Stimulated activated CD4-positive, alpha-beta T cell treated with anti-CD3 and anti-CD28 coated beads, Interleukin-2, amount 100 ng/mL, for 48 hours (primary cell): ENCODE data around the gene CENPX.
A peak's percentile ranks its signal among the peaks of the same experiment; 100 is the strongest.

Experiments used
- DNase-seq, 2 donors: peaks; one replicate each; pipeline ENCODE4 v3.0.0-alpha.2; 2020

CENPX gene

DNA sequence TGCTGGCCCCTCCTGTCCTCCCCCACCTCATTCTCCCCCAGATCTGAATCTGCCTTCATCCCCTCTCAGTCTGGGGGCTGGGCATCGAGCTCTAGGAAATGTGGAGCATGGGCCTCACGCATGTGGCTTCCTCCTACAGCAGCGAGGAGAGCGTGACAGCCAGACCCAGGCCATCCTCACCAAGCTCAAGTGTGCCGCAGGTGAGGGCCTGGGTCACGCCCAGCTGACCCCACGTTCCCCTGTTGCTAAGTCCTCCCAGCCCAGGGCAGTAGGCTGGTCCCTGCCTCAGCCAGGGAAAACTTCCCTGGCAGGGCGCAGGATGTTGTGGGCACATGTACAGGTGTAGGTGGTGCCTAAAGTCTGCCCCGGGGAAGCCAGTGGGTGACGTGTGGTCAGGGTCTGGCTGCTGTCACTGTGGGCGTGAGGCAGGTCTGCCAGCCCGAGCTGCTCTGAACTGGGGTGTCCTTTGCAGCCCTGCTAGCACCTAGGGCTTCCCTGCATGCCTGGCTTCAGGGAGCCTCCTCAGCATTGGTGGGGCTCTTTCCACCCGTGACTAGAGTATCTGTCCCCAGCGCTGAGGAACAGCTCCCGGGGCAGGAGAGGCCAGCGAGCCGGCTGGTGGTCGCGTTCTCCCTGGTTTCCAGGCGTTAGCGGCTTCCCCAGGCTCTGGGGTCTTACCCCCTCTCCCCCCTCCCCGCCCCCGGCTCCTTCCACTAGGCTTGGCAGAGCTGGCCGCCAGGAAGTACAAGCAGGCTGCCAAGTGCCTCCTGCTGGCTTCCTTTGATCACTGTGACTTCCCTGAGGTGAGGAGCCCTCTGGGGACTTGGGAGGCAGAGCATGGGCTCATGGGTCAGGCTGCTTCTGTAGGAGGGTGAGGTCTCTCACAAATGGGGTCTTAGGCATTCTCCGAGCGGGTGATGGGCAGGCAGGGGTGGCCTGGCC, 32.6 kb upstream of the CENPX start:
- DNase-seq = no peak

- DNase-seq = no peak
Observed at GRCh38 chr17:82054351-82055022, 31.8 kb upstream of the CENPX start.

DNA sequence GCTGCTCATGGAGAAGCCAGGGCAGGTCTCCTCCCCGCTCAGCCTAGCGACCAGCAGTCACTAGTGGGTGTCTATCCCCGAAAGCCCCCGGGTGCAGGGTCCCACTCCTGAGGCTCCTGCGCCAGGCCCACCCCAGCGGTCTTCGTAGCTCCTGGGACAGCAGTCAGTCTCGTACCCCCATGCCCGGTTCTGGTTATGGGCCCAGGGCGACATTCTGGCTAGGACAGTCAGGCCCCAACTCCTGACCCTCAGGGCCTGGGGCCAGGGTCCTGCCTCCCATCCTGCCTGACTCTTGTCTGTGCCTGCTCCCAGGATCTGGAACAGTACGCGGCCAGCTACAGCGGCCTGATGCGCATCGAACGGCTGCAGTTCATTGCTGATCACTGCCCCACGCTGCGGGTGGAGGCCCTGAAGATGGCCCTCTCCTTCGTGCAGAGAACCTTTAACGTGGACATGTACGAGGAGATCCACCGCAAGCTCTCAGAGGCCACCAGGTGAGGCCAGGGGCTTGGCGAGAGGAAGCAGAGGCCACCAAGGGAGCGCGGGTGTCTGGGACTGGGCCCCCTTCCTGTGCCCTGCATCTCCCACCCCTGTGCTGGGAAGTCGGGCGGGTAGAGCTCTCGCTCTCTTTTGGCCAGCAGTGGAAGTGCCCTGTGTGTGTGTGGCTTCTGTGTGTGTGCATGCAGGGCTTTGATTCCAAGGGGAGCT, 31.0 kb upstream of the CENPX start:
- DNase-seq = no peak

DNA sequence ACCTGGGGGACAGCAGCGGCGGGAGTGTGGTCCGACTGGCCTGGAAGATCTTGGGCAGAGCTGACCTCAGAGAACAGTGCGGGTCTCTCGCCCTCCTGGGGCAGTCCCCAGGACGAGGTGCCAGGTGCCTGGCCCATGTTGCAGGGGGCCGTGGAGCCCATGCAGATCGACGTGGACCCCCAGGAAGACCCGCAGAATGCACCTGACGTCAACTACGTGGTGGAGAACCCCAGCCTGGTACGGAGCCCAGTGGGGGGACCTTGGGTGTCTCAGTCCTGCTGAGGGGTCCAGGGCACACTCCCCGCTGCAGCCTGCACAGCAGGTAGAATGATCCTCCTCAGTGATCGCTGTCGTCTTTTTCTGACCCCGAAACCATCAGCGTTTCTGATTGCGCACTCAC, 30.5 kb upstream of the CENPX start:
- DNase-seq = no peak

- no peak for DNase-seq
Observed at GRCh38 chr17:82052638-82053059, 30.0 kb upstream of the CENPX start.

DNA sequence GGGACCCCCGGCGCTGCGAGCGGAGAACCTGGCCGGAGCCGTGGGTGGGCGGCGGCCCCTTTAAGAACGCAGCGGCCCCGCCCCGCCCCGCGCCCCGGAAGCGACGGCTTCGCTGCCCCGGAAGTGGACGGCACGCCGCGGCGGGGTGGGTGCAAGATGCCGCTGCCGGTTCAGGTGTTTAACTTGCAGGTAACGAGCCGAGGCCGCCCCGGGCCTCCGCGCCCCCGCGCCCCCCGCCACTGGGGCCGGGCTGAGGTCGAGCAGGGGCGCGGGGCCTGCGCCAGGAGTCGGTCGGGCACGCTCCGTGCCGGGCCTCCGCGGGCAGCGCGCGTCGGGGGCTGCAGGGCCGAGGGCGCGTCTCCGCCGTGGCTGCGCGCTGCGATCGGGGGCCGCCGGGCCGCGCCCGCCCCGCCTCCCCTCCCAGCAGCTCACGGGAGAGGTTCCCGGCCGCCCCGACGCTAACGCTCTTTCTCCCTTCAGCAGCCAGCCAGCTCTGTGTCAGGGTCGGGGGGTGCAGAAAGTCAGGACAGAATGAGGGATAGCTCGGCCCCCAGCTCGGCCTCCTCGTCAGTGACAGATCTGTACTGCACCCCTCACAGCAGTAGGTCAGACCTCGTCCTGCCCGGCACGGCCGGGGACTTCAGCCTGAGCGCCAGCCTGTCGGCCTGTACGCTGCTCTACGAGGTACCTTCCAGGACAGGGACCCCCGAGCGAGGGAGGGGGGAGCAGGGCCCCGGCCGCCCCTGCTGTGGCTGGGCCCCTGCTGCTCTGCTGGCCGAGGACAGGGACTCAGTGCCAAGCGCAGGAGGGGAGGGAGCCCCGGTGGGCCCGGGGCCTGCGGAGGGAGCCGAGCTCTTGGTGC, 29.3 kb upstream of the CENPX start, which contains the start of the genes GPS1 and RFNG:
TSS of gene GPS1 (plus strand) at position 123 of the 862 bp plus-strand sequence. CDS start at position 157, 34 bp downstream.
TSS of gene RFNG (minus strand) at position 36 of the 862 bp plus-strand sequence. CDS start 45 bp downstream, outside the sequence.
- DNase-seq = peak; percentile 80 to 83

DNA sequence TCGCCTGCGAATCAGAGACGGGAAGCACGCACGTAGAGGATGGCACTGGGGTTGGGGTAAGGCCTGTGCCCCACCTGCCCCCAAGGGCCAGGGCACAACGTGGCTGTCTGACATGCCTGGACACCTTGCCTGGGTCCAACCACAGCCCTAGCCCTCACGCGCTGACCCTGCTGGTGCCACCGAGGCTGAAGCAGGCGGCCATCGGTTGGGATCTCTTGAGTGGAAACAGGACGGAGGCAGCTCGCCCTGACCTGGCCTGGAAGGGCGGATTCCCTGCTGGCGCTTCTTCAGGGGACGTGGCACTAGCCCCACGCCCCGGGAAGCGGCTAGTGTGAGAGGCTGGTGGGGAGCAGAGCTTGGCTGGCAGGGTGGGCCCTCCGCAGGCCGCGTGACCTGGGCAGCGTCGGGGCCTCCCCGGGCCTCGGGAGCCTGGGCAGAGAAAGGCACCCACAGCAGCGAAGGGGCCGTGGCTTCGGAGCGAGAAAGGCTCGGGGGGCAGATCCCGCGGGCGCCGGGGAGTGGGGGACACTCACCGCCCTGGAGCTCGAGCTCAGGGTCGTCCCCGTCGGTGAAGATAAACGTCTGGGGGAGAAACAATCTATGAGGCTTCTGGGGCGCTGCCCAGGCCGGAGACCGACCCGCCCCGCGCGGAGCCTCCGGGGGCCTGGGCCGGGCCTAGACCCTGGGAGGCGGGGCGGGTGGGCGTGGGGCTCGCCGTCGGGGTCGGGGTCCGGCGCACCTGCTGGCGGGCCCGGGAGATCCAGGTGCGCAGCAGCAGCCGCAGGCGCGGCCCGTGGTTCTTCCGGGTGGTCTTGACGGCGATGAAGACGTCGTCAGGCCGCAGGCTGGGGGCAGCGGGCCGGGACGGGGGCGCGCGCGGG, 28.3 kb upstream of the CENPX start:
- no peak for DNase-seq

GRCh38 chr17:82050152-82050760, 27.6 kb upstream of the CENPX start:
- no peak for DNase-seq

GRCh38 chr17:82049521-82049971, 26.9 kb upstream of the CENPX start:
- no peak for DNase-seq

GRCh38 chr17:82049106-82049505, 26.4 kb upstream of the CENPX start:
- DNase-seq = no peak

GRCh38 chr17:82048571-82048971, 25.9 kb upstream of the CENPX start:
- no peak for DNase-seq

DNA sequence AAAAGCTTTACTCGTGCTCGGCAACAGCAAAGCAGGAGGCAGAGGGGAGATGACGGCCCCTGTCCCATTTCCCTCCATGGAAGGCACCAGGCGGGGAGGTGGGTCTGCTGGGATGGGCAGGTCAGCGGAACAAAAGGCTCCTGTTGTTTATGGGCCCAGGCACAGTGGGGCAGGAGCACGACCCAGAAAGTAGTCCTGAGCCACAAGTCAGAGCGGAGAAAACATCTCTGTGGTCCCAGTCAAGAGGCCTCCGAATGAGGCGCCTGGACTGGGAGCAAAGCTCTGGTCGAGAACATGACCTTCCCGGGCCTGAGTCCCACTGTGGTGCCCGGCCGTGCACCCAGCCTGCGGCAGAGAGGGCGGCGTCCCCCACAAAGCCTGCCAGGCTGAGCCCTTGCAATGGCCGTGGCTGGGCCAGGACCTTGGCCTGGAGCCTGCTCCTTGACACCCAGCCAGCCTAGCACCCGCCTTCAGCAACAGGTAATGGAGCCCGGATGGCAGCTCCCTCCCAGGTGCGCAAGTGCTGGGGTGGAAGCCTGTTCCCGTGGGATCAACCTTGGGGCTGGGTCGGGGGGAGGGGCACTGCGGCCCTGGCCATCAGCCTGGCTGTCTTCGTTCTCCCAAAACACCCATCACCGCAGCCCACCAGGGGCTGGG, 25.4 kb upstream of the CENPX start:
- no peak for DNase-seq

DNA sequence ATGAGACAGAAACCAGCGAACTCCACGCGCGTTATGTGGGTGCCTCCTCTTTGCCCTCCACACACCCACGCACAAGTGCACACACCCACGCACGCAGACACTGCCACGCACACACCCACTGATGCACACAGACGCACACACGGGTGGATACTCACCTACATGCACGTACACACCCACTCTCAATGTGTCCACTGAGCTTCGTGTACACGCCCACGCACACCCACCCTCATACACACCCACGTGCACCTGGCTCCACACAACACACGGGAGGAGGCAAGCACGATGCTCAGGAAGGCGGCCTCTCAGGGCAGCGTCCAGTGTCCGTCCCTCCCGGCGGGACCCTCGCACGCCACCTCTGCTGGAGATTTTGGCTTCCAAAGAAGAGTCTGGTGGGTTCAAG, 24.7 kb upstream of the CENPX start:
- DNase-seq = no peak

GRCh38 chr17:82046903-82047302, 24.2 kb upstream of the CENPX start:
- DNase-seq = no peak

GRCh38 chr17:82045936-82046484, 23.3 kb upstream of the CENPX start:
- DNase-seq = no peak

DNA sequence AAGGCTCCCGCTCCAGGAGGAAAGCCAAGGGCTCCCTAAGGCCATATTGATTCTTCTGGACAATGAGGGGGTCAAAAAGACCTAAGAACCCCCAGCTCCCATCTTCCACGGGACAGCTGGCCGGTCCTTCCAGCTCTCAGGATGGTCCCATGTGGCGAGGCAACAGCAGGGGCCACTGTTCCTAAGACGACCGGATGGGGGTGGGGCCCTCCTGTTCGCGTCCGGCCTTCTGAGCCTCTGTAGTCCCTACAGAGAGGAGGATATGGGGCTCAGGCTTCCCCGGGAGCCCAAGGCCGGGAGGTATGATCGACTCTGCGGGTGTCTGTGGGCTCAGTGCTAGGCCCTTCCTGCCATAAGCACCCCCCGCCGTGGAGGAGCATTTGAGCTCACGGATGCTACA, 20.8 kb upstream of the CENPX start:
- no peak for DNase-seq

DNA sequence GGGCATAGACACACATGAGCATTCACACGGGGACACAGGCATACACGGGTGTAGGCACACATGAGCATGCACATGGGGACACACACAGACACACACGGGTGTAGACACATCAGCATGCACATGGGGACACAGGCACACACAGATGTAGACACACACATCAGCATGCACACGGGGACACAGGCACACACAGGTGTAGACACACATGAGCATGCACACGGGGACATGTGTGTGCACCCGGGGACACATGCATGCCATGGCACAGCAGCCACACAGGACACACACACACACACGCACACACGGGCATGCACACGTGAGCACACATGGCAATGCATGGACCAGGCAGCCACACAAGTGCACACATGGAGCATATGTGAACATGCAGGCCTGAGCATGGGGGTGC, 20.0 kb upstream of the CENPX start:
- no peak for DNase-seq

DNA sequence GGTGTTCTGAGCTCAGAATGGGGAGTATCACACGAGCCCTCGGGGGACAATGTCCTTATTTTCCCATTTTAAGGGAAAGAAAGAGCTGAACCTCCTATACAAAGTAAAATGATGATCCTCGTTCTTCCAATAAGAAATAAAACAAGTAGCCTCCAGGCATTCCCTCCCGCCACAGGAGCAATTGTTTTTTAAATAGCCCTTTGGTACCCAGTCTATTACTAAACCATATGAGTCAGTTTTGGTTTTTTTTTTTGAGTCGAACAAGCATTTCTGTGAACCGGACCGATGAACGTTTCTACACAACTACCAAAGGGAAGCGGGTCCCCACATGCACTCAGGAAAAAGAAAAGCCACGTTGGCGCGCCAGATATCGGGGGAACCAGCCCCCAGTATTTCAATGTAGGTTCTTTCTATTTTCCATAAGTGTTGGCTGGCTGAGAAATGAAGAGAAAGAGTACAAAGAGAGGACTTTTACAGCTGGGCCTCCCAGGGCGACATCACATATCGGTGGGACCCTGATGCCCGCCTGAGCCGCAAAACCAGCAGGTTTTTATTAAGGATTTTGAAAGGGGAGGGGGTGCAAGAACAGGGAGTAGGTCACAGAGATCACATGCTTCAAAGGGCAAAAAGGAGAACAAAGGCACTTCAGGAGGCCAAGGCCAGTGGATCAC, 18.6 kb upstream of the CENPX start:
- DNase-seq = no peak

GRCh38 chr17:82039695-82040299, 17.1 kb upstream of the CENPX start:
- DNase-seq = no peak
